Femur (tissue), 1 donor: ENCODE data around the gene ARHGAP45.

ENCODE experiments used
- DNase-seq: peaks from one replicate; pipeline ENCODE4 v3.0.0-alpha.2; 2017

ARHGAP45 gene

DNA sequence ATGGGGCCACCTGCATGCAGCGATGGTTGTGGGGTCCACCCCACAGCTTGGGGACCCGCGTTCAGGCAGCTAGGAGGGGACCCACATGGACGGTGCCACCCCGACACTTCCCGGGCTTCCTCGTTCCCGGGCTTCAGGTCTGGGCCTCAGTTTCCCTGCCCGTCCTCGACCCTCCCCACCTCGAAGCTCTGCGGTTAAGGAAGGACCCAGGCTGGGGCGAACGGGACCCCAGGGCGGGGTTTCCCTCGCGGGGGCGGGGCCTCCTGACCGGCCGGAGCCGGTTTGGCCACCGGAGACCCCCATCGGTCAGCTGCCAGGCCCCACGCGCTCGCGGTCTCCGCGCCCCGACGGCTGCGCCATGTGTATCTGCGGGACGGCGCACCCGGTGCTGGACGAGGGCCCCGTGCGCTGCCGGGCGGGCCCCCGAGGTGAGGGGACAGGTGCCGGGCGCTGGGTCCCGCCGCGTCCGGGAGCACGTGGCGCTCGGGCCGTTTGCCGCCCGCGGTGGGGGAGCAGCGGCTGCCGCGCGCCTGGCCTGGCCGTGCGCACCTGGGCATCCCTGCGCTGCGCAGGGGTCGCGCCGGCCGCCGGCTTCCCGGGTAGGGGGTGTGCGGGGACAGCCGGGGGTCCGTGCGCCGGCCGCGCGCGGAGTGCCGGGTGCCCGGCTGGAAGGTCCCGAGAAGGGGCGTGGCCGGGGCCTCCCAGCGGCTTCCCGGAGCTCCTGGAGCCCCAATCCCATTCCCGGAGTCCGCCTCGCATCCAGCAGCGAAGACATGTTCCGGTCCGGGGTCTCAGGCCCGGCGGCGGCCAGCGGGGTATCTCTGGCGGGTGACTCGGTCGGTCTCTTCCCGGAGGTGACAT, 4.2 kb downstream of the ARHGAP45 start:
- no peak for DNase-seq

DNA sequence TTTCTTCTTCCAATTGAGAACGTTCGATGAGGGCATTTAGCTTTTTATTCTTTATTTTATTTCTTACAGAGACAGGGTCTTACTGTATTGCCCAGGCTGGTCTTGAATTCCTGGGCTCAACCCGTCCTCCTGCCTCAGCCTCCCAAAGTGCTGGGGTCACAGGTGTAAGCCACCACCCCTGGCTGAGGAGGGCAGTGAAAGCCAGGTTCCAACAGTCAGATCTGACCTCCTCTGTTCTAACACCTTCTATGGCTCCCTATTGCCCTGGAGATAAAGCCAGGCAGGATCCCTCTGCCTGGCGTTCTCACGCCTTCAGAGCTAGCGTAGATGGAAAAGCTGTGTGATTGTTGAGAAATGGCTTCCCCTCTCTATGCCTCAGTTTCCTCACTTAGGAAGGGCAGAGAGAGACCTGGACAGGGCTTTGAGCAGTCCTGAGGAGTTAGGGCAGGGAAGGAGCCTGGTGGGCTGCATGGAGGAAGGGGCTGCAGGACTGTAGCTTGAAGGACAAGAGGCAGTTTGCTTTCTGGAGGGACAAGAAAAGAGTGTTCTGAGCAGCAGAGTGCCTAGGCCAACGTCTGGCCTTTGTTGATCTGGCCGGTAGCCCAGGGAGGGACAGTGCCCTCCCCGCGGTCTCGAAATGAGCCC, 5.5 kb downstream of the ARHGAP45 start:
- no peak for DNase-seq

GRCh38 chr19:1073063-1073955, 6.3 kb downstream of the ARHGAP45 start:
- DNase-seq = no peak

GRCh38 chr19:1073956-1074517, 7.1 kb downstream of the ARHGAP45 start:
- no peak for DNase-seq

DNA sequence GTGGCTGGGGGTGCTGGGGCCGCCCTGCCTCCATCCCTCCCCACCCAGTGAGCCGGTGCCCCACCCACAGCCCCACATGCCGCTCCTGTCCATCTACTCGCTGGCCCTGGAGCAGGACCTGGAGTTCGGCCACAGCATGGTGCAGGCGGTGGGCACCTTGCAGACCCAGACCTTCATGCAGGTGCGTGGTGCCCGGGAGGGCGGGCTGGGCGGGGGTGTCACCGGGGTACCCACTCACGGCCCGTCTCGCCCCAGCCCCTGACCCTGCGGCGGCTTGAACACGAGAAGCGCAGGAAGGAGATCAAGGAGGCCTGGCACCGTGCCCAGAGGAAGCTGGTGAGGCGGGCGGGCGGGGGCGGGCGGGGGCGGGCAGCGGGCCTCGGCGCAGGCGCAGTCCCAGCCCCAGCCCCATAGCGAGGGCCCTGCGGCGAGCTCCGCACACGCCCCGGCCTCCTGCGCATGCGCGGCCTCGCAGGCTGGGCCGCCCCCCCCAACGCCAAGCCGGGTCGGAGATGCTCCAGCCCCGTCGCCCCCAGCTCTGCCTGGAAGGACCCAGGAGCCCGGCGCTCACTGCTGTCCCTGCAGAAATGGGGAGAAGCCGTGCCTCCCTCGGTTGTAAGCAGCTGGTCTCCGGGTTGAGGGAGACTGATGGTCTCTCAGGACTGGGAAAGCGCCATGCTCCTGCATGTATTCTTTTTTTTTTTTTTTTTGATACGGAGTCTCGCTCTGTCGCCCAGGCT, 7.7 kb downstream of the ARHGAP45 start:
- DNase-seq = no peak

DNA sequence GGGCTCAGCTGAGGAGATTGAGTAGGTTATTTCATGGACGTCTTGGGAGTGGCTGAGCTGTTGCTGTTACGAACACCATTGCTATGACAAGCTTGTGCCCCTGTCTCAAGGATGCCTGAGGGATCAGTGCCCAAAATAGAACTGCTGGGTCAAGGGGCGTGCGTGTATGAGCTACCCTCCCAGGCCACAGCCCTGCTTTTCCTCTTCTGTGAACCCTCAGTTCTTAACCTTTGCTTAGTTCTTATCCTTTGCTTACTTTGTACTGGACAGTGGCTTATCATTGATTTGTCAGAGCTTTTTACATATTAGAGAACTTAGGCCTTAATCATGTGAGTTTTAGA, 9.0 kb downstream of the ARHGAP45 start:
- no peak for DNase-seq

DNA sequence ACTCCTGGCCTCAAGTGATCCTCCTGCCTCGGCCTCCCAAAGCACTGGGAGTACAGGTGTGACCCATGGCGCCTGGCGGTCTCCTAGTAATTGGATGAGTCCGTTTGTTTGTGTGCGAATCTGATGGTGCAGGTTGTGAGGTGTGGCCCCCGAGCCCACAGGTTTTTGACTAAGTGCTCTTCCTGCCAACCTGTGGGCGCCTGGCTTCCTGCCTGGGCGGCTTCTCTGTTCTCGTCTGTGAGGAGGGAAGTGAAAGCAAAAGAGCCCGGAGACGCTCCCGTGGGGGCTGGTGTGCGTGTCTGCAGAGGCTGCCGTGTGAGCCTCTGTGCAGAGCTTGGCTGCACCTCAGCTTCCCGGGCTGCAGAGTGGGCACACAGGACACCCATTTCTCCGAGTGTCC, 10.0 kb downstream of the ARHGAP45 start:
- peak; percentile 67 for DNase-seq

GRCh38 chr19:1079566-1080111, 12.7 kb downstream of the ARHGAP45 start:
- DNase-seq = no peak

- DNase-seq = no peak
These were observed 13.6 kb downstream of the ARHGAP45 start for GRCh38 chr19:1080360-1081161.

- no peak for DNase-seq
These were observed 14.6 kb downstream of the ARHGAP45 start for GRCh38 chr19:1081301-1082164.

DNA sequence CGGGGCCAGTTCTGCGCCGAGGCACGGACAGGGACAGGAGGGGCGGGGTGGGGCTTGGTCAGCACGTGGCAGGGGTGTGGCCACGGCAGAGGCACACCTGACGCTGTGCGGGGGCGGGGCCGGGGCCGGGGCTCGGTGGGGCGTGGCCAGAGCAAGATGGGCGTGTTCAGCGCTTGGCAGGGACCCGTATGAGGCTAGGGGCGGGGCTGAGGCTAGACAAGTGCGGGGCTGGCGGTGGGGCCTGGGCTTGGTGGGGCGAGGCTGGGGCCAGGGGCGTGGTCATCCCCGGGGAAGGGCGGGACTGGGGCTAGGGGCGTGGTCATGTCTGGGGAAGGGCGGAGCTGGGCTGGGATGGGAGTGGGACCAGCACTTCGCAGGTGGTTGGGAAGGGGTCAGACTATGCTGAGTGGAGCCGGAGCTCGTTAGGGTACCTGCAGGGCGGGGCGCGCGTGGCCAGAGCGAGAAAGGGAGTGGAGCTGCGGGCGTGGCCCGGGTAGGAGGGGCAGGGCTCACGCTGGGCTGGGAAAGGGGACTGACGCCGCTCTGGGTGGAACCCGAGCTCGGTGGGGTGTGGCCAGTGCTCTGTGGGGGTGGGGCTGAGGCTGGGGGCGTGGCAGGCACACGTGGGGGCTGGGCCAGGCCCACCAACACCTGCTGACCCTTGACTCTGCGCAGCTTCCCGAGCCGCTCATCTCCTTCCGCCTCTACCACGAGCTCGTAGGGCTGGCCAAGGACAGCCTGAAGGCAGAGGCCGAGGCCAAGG, 15.4 kb downstream of the ARHGAP45 start:
- DNase-seq = peak; percentile 64

DNA sequence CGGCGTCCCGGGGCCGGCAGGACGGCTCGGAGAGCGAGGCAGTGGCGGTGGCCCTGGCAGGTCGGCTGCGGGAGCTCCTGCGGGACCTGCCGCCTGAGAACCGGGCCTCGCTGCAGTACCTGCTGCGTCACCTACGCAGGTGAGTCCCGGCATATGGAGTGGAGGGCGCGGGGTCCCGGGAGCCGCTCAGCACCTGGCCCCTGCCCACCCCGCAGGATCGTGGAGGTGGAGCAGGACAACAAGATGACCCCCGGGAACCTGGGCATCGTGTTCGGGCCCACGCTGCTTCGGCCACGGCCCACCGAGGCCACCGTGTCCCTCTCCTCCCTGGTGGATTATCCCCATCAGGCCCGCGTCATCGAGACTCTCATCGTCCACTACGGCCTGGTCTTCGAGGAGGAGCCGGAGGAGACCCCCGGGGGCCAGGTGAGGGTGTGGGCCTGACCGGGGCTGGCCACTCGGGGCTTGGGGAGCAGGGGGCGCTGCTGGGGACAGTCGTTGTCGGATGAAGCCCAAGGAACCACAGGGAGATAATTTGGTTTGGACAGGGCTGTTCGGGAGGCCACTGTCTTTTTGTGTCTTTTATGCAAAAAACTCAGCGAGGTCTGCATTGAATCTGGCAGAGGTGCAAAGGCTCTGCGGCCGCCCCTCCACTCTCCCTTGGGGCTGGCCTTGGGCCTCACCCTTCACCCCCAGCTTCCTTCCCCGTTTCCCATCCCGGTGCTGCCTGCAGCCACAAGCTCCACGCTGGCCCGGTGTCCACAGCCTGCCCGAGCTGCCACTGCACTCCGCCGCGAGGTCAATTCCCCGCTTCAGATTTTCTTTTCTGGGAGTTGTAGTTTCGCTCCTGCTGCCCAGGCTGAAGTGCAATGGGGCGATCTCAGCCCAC, 16.2 kb downstream of the ARHGAP45 start:
- no peak for DNase-seq

DNA sequence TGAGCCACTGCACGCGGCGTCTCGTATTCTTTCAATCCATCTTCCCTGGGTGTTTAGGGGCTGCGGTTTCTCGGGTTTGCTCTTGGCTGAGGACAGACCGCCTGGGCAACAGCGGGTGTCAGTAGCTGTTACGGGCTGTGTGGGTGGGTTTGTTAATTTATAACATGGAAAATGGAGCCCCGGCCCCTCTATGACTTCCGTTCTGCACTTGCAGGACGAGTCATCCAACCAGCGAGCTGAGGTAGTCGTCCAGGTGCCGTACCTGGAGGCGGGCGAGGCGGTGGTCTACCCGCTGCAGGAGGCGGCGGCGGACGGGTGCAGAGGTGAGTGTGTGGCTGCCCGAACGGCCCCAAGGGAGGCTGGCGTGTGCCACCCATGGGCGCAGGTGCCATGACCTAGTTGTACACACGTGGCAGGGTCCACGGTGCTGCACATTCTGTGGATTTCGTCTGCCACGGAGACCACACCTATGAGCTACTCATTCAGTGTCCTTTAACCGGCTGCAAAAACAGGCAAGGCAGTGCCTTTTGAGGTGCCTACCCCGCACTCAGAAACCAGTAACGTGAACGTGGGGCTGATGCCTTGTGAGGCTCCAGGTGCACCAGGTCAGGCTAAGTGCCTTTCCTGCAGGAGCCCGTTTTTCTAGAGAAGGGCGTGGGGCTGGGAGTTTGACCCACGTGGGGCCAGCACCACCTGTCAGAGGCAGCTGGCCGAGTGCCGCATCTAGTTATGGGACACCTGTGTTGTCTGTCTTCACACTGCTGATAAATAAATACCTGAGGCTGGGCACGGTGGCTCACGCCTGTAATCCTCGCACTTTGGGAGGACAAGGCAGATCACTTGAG, 17.3 kb downstream of the ARHGAP45 start:
- no peak for DNase-seq

DNA sequence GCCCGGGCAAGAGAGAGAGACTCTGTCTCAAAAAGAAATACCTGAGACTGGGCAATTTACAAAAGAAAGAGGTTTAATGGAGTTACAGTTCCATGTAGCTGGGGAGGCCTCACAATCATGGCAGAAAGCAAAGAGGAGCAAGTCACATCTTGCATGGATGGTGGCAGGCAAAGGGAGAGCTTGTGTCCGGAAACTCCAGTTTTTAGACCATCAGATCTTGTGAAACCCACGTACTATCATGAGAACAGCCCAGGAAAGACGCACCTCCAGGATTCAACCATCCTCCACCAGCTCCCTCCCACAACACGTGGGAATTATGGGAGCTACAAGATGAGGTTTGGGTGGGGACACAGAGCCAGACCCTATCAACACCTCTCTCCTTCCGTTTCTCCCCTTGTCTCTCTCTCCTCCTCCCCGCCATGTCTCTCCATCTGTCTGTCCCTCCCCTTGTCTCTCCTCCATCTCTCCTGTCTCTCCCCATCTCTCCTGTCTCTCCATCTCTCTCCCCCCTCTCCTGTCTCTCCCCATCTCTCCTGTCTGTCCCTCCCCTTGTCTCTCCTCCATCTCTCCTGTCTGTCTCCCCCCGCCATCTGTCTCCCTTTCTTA, 18.2 kb downstream of the ARHGAP45 start:
- DNase-seq = no peak

DNA sequence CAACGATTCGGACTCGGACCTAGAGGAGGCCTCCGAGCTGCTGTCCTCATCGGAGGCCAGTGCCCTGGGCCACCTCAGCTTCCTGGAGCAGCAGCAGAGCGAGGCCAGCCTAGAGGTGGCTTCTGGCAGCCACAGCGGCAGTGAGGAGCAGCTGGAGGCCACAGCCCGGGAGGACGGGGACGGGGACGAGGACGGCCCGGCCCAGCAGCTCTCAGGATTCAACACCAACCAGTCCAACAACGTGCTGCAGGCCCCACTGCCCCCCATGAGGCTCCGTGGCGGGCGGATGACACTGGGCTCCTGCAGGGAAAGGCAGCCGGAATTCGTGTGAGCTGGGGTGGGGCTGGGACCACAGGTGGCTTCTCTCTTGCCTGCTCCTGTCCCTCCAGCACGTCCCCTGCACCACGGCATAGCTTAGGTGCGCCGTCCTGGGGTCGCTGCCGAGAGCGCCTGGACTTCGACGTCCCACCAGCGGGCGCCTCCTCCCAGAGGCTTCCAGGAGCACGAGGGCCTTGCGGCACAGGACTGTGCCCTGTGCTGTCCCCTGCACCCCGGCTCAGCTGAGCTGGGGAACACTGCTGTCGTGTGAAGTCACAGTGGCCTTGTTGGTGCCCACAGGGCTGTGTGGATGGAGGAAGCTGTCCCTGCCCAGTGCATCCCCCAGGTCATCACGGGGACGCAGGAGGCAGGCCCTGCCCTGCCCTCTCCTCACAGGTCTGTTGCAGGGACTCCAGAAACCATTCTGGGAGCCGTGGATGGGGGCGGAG, 18.9 kb downstream of the ARHGAP45 start:
- DNase-seq = no peak

GRCh38 chr19:1086613-1087012, 19.6 kb downstream of the ARHGAP45 start:
- no peak for DNase-seq
